ENCODE results near the gene FIS1.
"Not testable (repeated sequence)": the region's sequence is repeated elsewhere in the genome, so short reads cannot be mapped to it uniquely, and the experiment has no call there.

FIS1 gene

GRCh38 chr7:101255796-101256195 is 10.9 kb upstream of the FIS1 start:
- no peak for DNase-seq

- not testable (repeated sequence) for DNase-seq
These were observed 8.3 kb upstream of the FIS1 start for GRCh38 chr7:101253199-101253598.

- DNase-seq = peak; percentile 100
These were observed 7.2 kb upstream of the FIS1 start for GRCh38 chr7:101251871-101252659.

- DNase-seq = no peak
These were observed 5.4 kb upstream of the FIS1 start for GRCh38 chr7:101250324-101250723.

GRCh38 chr7:101248276-101248675 is 3.4 kb upstream of the FIS1 start:
- DNase-seq = no peak

GRCh38 chr7:101245147-101245668 is 327 bp upstream of the FIS1 start:
- DNase-seq = no peak

GRCh38 chr7:101243646-101244374 is 1.1 kb downstream of the FIS1 start:
- no peak for DNase-seq

GRCh38 chr7:101241443-101242349 is 3.2 kb downstream of the FIS1 start:
- no peak for DNase-seq

GRCh38 chr7:101241015-101241363 is 3.9 kb downstream of the FIS1 start:
- DNase-seq = no peak

- DNase-seq = no peak
These were observed 4.5 kb downstream of the FIS1 start for GRCh38 chr7:101240226-101241014.

GRCh38 chr7:101239951-101240220 is 5.0 kb downstream of the FIS1 start:
- DNase-seq = no peak

GRCh38 chr7:101239191-101239950 is 5.5 kb downstream of the FIS1 start:
- DNase-seq = no peak

- no peak for DNase-seq
These were observed 6.4 kb downstream of the FIS1 start for GRCh38 chr7:101238226-101239182.

- DNase-seq = no peak
These were observed 7.4 kb downstream of the FIS1 start, which contains the start of gene CLDN15 for GRCh38 chr7:101237206-101238067. Gene CLDN15 (minus strand): TSS chr7:101237802. CDS start chr7:101237581, 221 bp downstream.

GRCh38 chr7:101236292-101236835 is 8.5 kb downstream of the FIS1 start:
- no peak for DNase-seq

- DNase-seq = no peak
These were observed 9.4 kb downstream of the FIS1 start for GRCh38 chr7:101235522-101235921.

- no peak for DNase-seq
These were observed 9.8 kb downstream of the FIS1 start for GRCh38 chr7:101235050-101235449.

- no peak for DNase-seq
These were observed 10.2 kb downstream of the FIS1 start for GRCh38 chr7:101234636-101235035.

- no peak for DNase-seq
These were observed 10.9 kb downstream of the FIS1 start for GRCh38 chr7:101233907-101234547.
